A549 (cell line): ENCODE results near the gene JKAMP. TPM values are rescaled to one million over a fixed set of nuclear protein-coding genes. Genes with fewer than 3 reads are reported as not detected.

ENCODE experiments used
- ATAC-seq, 2 experiments: fragments of 200-7000 bp in 1 of 2; fragments of >200 bp in 1 of 2; cut with Nextera tagmentation in 1 of 2; cut with Tn5 transposase in 1 of 2; 3 replicates each; pipeline versions ENCODE4 v1.8.0 to v1.9.1; 2018 to 2020; ENCODE audit warnings: mild to moderate bottlenecking in 1 of 2, moderate library complexity in 1 of 2
- CTCF ChIA-PET: fragments of 300-600 bp; sonication (Branson Sonifier 250); formaldehyde crosslinking; extraction: SDS; loops from one replicate; lab custom pipeline; 2021; ENCODE audit warnings: antibody characterized with exemption, inconsistent platforms; lab: Yijun Ruan, JAX
- POLR2A ChIA-PET: fragments of 350-600 bp; formaldehyde crosslinking; extraction: SDS; loops from one replicate; lab custom pipeline; 2021; ENCODE audit warnings: antibody characterized with exemption, inconsistent platforms; lab: Yijun Ruan, JAX
- DNase-seq, 2 experiments: peaks; one replicate each; pipeline versions ENCODE4 v3.0.0 to v3.0.0-alpha.2; 2011 to 2016; ENCODE audit warnings: low read depth in 1 of 2, low spot score in 1 of 2
- FAIRE-seq: peaks from 2 replicates; lab custom pipeline; 2011; peaks lifted over from hg19 to GRCh38; lab: Jason Lieb, UNC
- H3K27ac ChIP-seq, 2 experiments: fragments of >200 bp; sonication (Bioruptor Twin); formaldehyde crosslinking; 3 replicates each; pipeline ENCODE4 v1.5.1; 2016 to 2017
- H3K4me1 ChIP-seq: fragments of >200 bp; sonication (Bioruptor Twin); formaldehyde crosslinking; 3 replicates; pipeline ENCODE4 v1.6.1; 2016
- H3K4me2 ChIP-seq: fragments of >200 bp; sonication (Bioruptor Twin); formaldehyde crosslinking; 3 replicates; pipeline ENCODE4 v1.6.1; 2016
- H3K4me3 ChIP-seq: fragments of >200 bp; sonication (Bioruptor Twin); formaldehyde crosslinking; 3 replicates; pipeline ENCODE4 v1.5.1; 2016
- H3K9me3 ChIP-seq: fragments of >200 bp; sonication (Bioruptor Twin); formaldehyde crosslinking; 3 replicates; pipeline ENCODE4 v1.6.1; 2016
- BHLHE40 ChIP-seq: IDR thresholded peaks from 2 replicates; pipeline ENCODE4 v1.6.1; 2012; ENCODE audit warnings: low read depth, low read length, inconsistent platforms
- CEBPB ChIP-seq, 2 experiments: fragments of >200 bp in 1 of 2; sonication (Bioruptor Twin) in 1 of 2; formaldehyde crosslinking in 1 of 2; IDR thresholded peaks; 2 replicates each; pipeline ENCODE4 v1.6.1; 2012 to 2016
- CHD4 ChIP-seq: fragments of 200-600 bp; sonication (generic); IDR thresholded peaks from 2 replicates; pipeline ENCODE4 v1.6.1; 2016; ENCODE audit warnings: antibody characterized with exemption, mild to moderate bottlenecking, borderline replicate concordance
- E2F6 ChIP-seq: IDR thresholded peaks from 2 replicates; pipeline ENCODE4 v1.6.1; 2012; ENCODE audit warnings: low read depth, borderline replicate concordance
- EHF ChIP-seq: fragments of 250-450 bp; sonication (Bioruptor Pico); IDR thresholded peaks from 2 replicates; pipeline ENCODE4 v1.5.0; 2020; ENCODE audit warnings: mild to moderate bottlenecking
- ELK1 ChIP-seq: fragments of 150-350 bp; IDR thresholded peaks from 2 replicates; pipeline ENCODE4 v1.6.1; 2014; ENCODE audit warnings: low read depth, mild to moderate bottlenecking, low read length
- FOSB ChIP-seq: fragments of 250-450 bp; sonication (Bioruptor Pico); IDR thresholded peaks from 2 replicates; pipeline ENCODE4 v1.5.0; 2020; ENCODE audit warnings: mild to moderate bottlenecking, moderate library complexity
- FOSL2 ChIP-seq, 2 experiments: fragments of 450-650 bp in 1 of 2; fragments of >200 bp in 1 of 2; sonication (Bioruptor Twin) in 1 of 2; formaldehyde crosslinking; IDR thresholded peaks; 2 replicates each; pipeline versions ENCODE4 v1.5.0 to v1.6.1; 2016 to 2020; ENCODE audit warnings: mild to moderate bottlenecking in 1 of 2, moderate library complexity in 1 of 2
- FOXS1 ChIP-seq: fragments of 250-450 bp; sonication (Bioruptor Pico); IDR thresholded peaks from 2 replicates; pipeline ENCODE4 v1.5.0; 2020; ENCODE audit warnings: mild to moderate bottlenecking, moderate library complexity
- GATA3 ChIP-seq: IDR thresholded peaks from 2 replicates; pipeline ENCODE4 v1.6.1; 2012; ENCODE audit warnings: borderline replicate concordance
- HDAC2 ChIP-seq: fragments of 200-600 bp; sonication (generic); IDR thresholded peaks from 2 replicates; pipeline ENCODE4 v1.6.1; 2016
- HEYL ChIP-seq: fragments of 250-450 bp; sonication (Bioruptor Pico); IDR thresholded peaks from 2 replicates; pipeline ENCODE4 v1.8.0; 2021; ENCODE audit warnings: mild to moderate bottlenecking, moderate library complexity
- HOXB13 ChIP-seq: fragments of 250-450 bp; sonication (Bioruptor Pico); IDR thresholded peaks from 2 replicates; pipeline ENCODE4 v1.5.0; 2020; ENCODE audit warnings: low read depth, mild to moderate bottlenecking, moderate library complexity
- JUN ChIP-seq, 2 experiments: fragments of >200 bp; sonication (Bioruptor Twin); formaldehyde crosslinking; IDR thresholded peaks; 2 replicates in 1 of 2; 3 replicates in 1 of 2; pipeline ENCODE4 v1.6.1; 2016 to 2017
- JUNB ChIP-seq: fragments of >200 bp; sonication (Bioruptor Twin); formaldehyde crosslinking; IDR thresholded peaks from 2 replicates; pipeline ENCODE4 v1.6.1; 2016
- MAFK ChIP-seq: fragments of 450-650 bp; IDR thresholded peaks from 2 replicates; pipeline ENCODE4 v1.6.1; 2014; ENCODE audit not compliant: partially characterized antibody
- MAX ChIP-seq: IDR thresholded peaks from 2 replicates; pipeline ENCODE4 v1.6.1; 2012
- NPAS2 ChIP-seq: fragments of 250-450 bp; sonication (Bioruptor Pico); IDR thresholded peaks from 2 replicates; pipeline ENCODE4 v1.8.0; 2022; ENCODE audit warnings: mild to moderate bottlenecking, moderate library complexity, borderline replicate concordance
- PHF8 ChIP-seq: fragments of 200-600 bp; sonication (generic); IDR thresholded peaks from 2 replicates; pipeline ENCODE4 v1.6.1; 2016; ENCODE audit warnings: low read depth, mild to moderate bottlenecking, antibody characterized with exemption, moderate library complexity, borderline replicate concordance
- POLR2A ChIP-seq: IDR thresholded peaks from 2 replicates; pipeline ENCODE4 v1.6.1; 2012; ENCODE audit warnings: mild to moderate bottlenecking, low read length
- POLR2AphosphoS2 ChIP-seq: conservative IDR thresholded peaks from 2 replicates; pipeline ENCODE4 v1.6.1; 2012; ENCODE audit warnings: low read length, improper control_type of control experiment, inconsistent platforms
- RCOR1 ChIP-seq: fragments of 150-350 bp; IDR thresholded peaks from 2 replicates; pipeline ENCODE4 v1.6.1; 2014; ENCODE audit warnings: antibody characterized with exemption, low read length, low read depth
- RNF2 ChIP-seq: fragments of 200-600 bp; sonication (generic); IDR thresholded peaks from 2 replicates; pipeline ENCODE4 v1.6.1; 2016; ENCODE audit warnings: low read depth, mild to moderate bottlenecking, antibody characterized with exemption, moderate library complexity, borderline replicate concordance
- SMC3 ChIP-seq: fragments of >200 bp; sonication (Bioruptor Twin); formaldehyde crosslinking; IDR thresholded peaks from 3 replicates; pipeline ENCODE4 v1.6.1; 2018; ENCODE audit warnings: inconsistent platforms
- TFCP2L1 ChIP-seq: fragments of 250-450 bp; sonication (Bioruptor Pico); IDR thresholded peaks from 2 replicates; pipeline ENCODE4 v1.5.0; 2021; ENCODE audit warnings: mild to moderate bottlenecking
- TP53 ChIP-seq: fragments of 250-450 bp; sonication (Bioruptor Pico); IDR thresholded peaks from 2 replicates; pipeline ENCODE4 v1.5.0; 2021; ENCODE audit warnings: mild to moderate bottlenecking, moderate library complexity
- ZC3H11A ChIP-seq: fragments of 450-650 bp; IDR thresholded peaks from 2 replicates; pipeline ENCODE4 v1.6.1; 2014; ENCODE audit warnings: antibody characterized with exemption, mild to moderate bottlenecking
- ZSCAN20 ChIP-seq: fragments of 250-450 bp; sonication (Bioruptor Pico); IDR thresholded peaks from 2 replicates; pipeline ENCODE4 v1.8.0; 2022; ENCODE audit warnings: mild to moderate bottlenecking, moderate library complexity
- WGBS: methylation state at CpG from one replicate; pipeline ENCODE4 v1.1.6; 2017; ENCODE audit errors: missing lambda C conversion rate; 5-methylcytosine and 5-hydroxymethylcytosine counted together
- polyA plus RNA-seq, 4 experiments: library from polyadenylated mRNA; depleted of rRNA in 3 of 4; stranded (reverse); fragments of >200 nt; fragmentation: RNase III in 1 of 4; extraction: RNeasy Plus Mini Kit Qiagen cat#74134 plus additional on column Dnase treatment in 1 of 4; gene quantifications; 2 replicates in 3 of 4; 3 replicates in 1 of 4; pipeline ENCODE4 v1.2.3, GENCODE V29; 2011 to 2017

JKAMP gene
- polyA plus RNA-seq, 2 of the 4 experiments (the other 2 are of a cell fraction), result 89.4 to 266 TPM

GRCh38 chr14:59474172-59474571 lies 10.1 kb upstream of the JKAMP start:
- ChIA-PET CTCF (interaction anchor here (0.9 kb wide), 1 partner anchor 8 kb away, joined by 3 read pairs; no protein-coding TSS in a partner anchor), POLR2A (no interaction called here)
- peak in 1 of 2 experiments; percentile 60; a peak in 2 of 6 replicates for ATAC-seq
- Histone ChIP-seq H3K4me3 (no peak overlapping the region), H3K27ac (no peak overlapping the region), H3K9me3 (no peaks in the 10 kb centered on the region), H3K4me2 (0 out of 3 replicates have a peak overlapping the region, but pooled peaks have one; percentile 15), H3K4me1 (peaks cover 48% of the 10 kb centered on the region)
- WGBS, result 63% methylated on average over 1 of the region's 1 CpG
- no peak for DNase-seq
- FAIRE-seq, result no peak
- TF ChIP-seq RNF2 (no peak), RCOR1 (no peak), CEBPB (IDR thresholded peaks at IDR 0.05) (no peak), BHLHE40 (no peak), JUN (IDR thresholded peaks at IDR 0.05) (no peak), TP53 (CRISPR knock-in tag) (no peak), HEYL (CRISPR knock-in tag) (no peak), NPAS2 (CRISPR knock-in tag) (no peak), MAFK (no peak), SMC3 (no peak), GATA3 (no peak), ELK1 (no peak)

GRCh38 chr14:59475709-59476108 lies 8.6 kb upstream of the JKAMP start:
- FAIRE-seq (no peak), ATAC-seq (no peak)
- no peaks in the 10 kb centered on the region for H3K9me3 ChIP-seq
- no peak overlapping the region for H3K4me2 ChIP-seq
- 94% methylated on average over 1 of the region's 1 CpG for WGBS
- TF ChIP-seq TFCP2L1, result no peak
- TF ChIP-seq FOXS1 (CRISPR knock-in tag), result no peak
- TF ChIP-seq FOSL2 (IDR thresholded peaks at IDR 0.05), result no peak
- no peak for TF ChIP-seq FOSL2 (CRISPR knock-in tag; IDR thresholded peaks at IDR 0.05)
- TF ChIP-seq MAFK, result no peak
- TF ChIP-seq JUNB, result no peak
- no peak for TF ChIP-seq ZSCAN20 (CRISPR knock-in tag)
- TF ChIP-seq, all 56 proteins: peak for 0
- ChIA-PET CTCF (interaction anchor here (1.0 to 1.6 kb wide), 2 partner anchors 8 to 18 kb away, joined by 3 to 4 read pairs; partner anchors contain the start of genes JKAMP and L3HYPDH), POLR2A (no interaction called here)
- H3K4me1 ChIP-seq, result peaks cover 63% of the 10 kb centered on the region
- no peak overlapping the region for H3K4me3 ChIP-seq
- H3K27ac ChIP-seq, result no peak overlapping the region
- DNase-seq, result no peak

- H3K4me1 ChIP-seq, result peaks cover 74% of the 10 kb centered on the region
- 93% methylated on average over 3 of the region's 3 CpGs for WGBS
- 0 out of 3 replicates have a peak overlapping the region, but pooled peaks have one; percentile 6 for H3K4me2 ChIP-seq
- H3K27ac ChIP-seq, result no peak overlapping the region
- FAIRE-seq (no peak), ATAC-seq (no peak), DNase-seq (no peak)
- CTCF ChIA-PET, result interaction anchor here (2.0 kb wide), 1 partner anchor 10 kb away, joined by 9 read pairs; no protein-coding TSS in a partner anchor
- no peak overlapping the region for H3K4me3 ChIP-seq
- TF ChIP-seq HDAC2 (0 out of 2 replicates have a peak, but pooled peaks have one; percentile 30), TFCP2L1 (no peak), EHF (no peak), POLR2AphosphoS2 (no peak)
- POLR2A ChIA-PET, result no interaction called here
- no peaks in the 10 kb centered on the region for H3K9me3 ChIP-seq
Observed at GRCh38 chr14:59478540-59478939, 5.8 kb upstream of the JKAMP start.

- no peak for FAIRE-seq
- H3K27ac ChIP-seq, result peak overlapping the region; percentile 98; a peak in 5 of 6 replicates
- TF ChIP-seq CHD4 (no peak), HDAC2 (no peak), EHF (no peak), JUN (IDR thresholded peaks at IDR 0.05) (no peak), PHF8 (no peak), MAX (no peak), E2F6 (no peak), ZC3H11A (no peak), FOSB (CRISPR knock-in tag) (no peak), FOXS1 (CRISPR knock-in tag) (no peak), POLR2A (no peak; the same call in 1 of the 2 replicates), HOXB13 (CRISPR knock-in tag) (no peak)
- no peaks in the 10 kb centered on the region for H3K9me3 ChIP-seq
- ATAC-seq, result no peak
- peaks cover 58% of the 10 kb centered on the region for H3K4me1 ChIP-seq
- H3K4me2 ChIP-seq, result peak overlapping the region; percentile 78
- ChIA-PET POLR2A (no interaction called here), CTCF (interaction anchor here (0.8 kb wide), 1 partner anchor 97 kb away, joined by 4 read pairs; the partner anchor contains the start of gene CCDC175)
- H3K4me3 ChIP-seq, result peak overlapping the region; percentile 82; the same call in 2 of the 3 replicates
- WGBS, result 35% methylated on average over 1 of the region's 1 CpG
- no peak for DNase-seq
Observed at GRCh38 chr14:59480166-59480565, 4.2 kb upstream of the JKAMP start.
